ENCODE data around the gene PPP1R1C.

GRCh38 chr2:182134201-182134600, 148.5 kb downstream of the PPP1R1C start:
- TF ChIP-seq CTCF (IDR thresholded peaks at IDR 0.05) (no peak), EZH2 (IDR thresholded peaks at IDR 0.05) (no peak)
